Measurements from ENCODE around the gene TMEM244. TPM values are rescaled to one million over a fixed set of nuclear protein-coding genes. Genes with fewer than 3 reads are reported as not detected.

The TMEM244 gene
- total RNA-seq, 2 donors from 2014 or later: not detected

Other genes starting within 250 kb of the TMEM244 start
- 10 to 100 TPM; 12.1 to 12.4 TPM for gene ARHGAP18, start 151.1 kb downstream of the TMEM244 start, total RNA-seq
- gene L3MBTL3, start 157.3 kb upstream of the TMEM244 start, total RNA-seq: 1 to 10 TPM; 3.7 to 3.8 TPM